ENCODE measurements around the gene RHEBL1. TPM values are rescaled to one million over a fixed set of nuclear protein-coding genes. Genes with fewer than 3 reads are reported as not detected.
A peak's percentile ranks its signal among the peaks of the same experiment; 100 is the strongest.

The RHEBL1 gene
- polyA plus RNA-seq, 1 donor (not counting 4 experiments of a cell fraction or from before 2014, with no cell fraction given), result 0.51 TPM

GRCh38 chr12:49061157-49061650 lies 8.6 kb downstream of the RHEBL1 start:
- Histone ChIP-seq H2AFZ (ENCODE audit: control insufficient read depth, low read length) (peak overlapping the region; percentile 98), H3K4me2 (ENCODE audit: control insufficient read depth, extremely low read depth, insufficient read depth, low read depth, low read length) (peak overlapping the region; percentile 96), H4K20me1 (ENCODE audit: control insufficient read depth, extremely low read depth, insufficient read depth, low read length) (peaks cover 12% of the 10 kb centered on the region), H3K27ac (ENCODE audit: control insufficient read depth, insufficient read depth, low read length) (peak overlapping the region; percentile 94), H3K79me2 (ENCODE audit: control insufficient read depth, insufficient read depth, low read length) (peaks cover 49% of the 10 kb centered on the region), H3K4me1 (ENCODE audit: control insufficient read depth, extremely low read depth, insufficient read depth, low read length) (peaks cover 24% of the 10 kb centered on the region), H3K9me1 (ENCODE audit: control insufficient read depth, extremely low read depth, insufficient read depth, low read length) (no peaks in the 10 kb centered on the region), H3K36me3 (ENCODE audit: control insufficient read depth in 2 of 2, extremely low read depth in 1 of 2, insufficient read depth in 2 of 2, low read length in 2 of 2) (no peaks in the 10 kb centered on the region), H3K9ac (ENCODE audit: control insufficient read depth, extremely low read depth, insufficient read depth, low read length) (peak overlapping the region; percentile 97), H3K27me3 (ENCODE audit: control insufficient read depth, extremely low read depth, insufficient read depth, low read length) (no peaks in the 10 kb centered on the region), H3K4me3 (ENCODE audit: control insufficient read depth in 2 of 3, extremely low read depth in 1 of 3, insufficient read depth in 2 of 3, low read depth in 1 of 3, low read length in 3 of 3) (peak overlapping the region; percentile 85 to 98 (median 87)), H3K9me3 (ENCODE audit: control insufficient read depth, low read depth, low read length) (no peaks in the 10 kb centered on the region)
- no peak for FAIRE-seq
- TF ChIP-seq EZH2 (IDR thresholded peaks at IDR 0.05; ENCODE audit: low read length), result no peak
- no peak for TF ChIP-seq CTCF (optimal IDR thresholded peaks at IDR 0.05 in 1 of 3, IDR thresholded peaks at IDR 0.05 in 1 of 3, conservative IDR thresholded peaks at IDR 0.05 in 1 of 3; ENCODE audit: extremely low read depth in 1 of 3, insufficient read depth in 2 of 3, low read length in 3 of 3)
- no peak for DNase-seq (ENCODE audit: low read depth, low spot score)
- dilution Hi-C loops (cut with MboI; ENCODE audit: extremely low pct_ligation_motif_present, low sequenced_read_pairs), result no loop called here

- TF ChIP-seq CTCF (optimal IDR thresholded peaks at IDR 0.05 in 1 of 3, IDR thresholded peaks at IDR 0.05 in 1 of 3, conservative IDR thresholded peaks at IDR 0.05 in 1 of 3; ENCODE audit: extremely low read depth in 1 of 3, insufficient read depth in 2 of 3, low read length in 3 of 3), result peak in 1 of 3 experiments; percentile 28
- TF ChIP-seq EZH2 (IDR thresholded peaks at IDR 0.05; ENCODE audit: low read length), result no peak
- no peak for DNase-seq (ENCODE audit: low read depth, low spot score)
- peak within 1 kb of the TSS; percentile 96 for H3K4me2 ChIP-seq (ENCODE audit: control insufficient read depth, extremely low read depth, insufficient read depth, low read depth, low read length)
- dilution Hi-C loops (cut with MboI; ENCODE audit: extremely low pct_ligation_motif_present, low sequenced_read_pairs), result no loop called here
- H2AFZ ChIP-seq (ENCODE audit: control insufficient read depth, low read length), result peak within 1 kb of the TSS; percentile 98
- H3K9me1 ChIP-seq (ENCODE audit: control insufficient read depth, extremely low read depth, insufficient read depth, low read length), result peaks cover 3% of the 10 kb centered on the region
- peak within 1 kb of the TSS; percentile 85 to 98 (median 87) for H3K4me3 ChIP-seq (ENCODE audit: control insufficient read depth in 2 of 3, extremely low read depth in 1 of 3, insufficient read depth in 2 of 3, low read depth in 1 of 3, low read length in 3 of 3)
- no peaks in the 10 kb centered on the region for H3K9me3 ChIP-seq (ENCODE audit: control insufficient read depth, low read depth, low read length)
- H3K27me3 ChIP-seq (ENCODE audit: control insufficient read depth, extremely low read depth, insufficient read depth, low read length), result no peaks in the 10 kb centered on the region
- H4K20me1 ChIP-seq (ENCODE audit: control insufficient read depth, extremely low read depth, insufficient read depth, low read length), result peaks cover 19% of the 10 kb centered on the region
- H3K4me1 ChIP-seq (ENCODE audit: control insufficient read depth, extremely low read depth, insufficient read depth, low read length), result peaks cover 28% of the 10 kb centered on the region
- peak within 1 kb of the TSS; percentile 97 for H3K9ac ChIP-seq (ENCODE audit: control insufficient read depth, extremely low read depth, insufficient read depth, low read length)
- peak within 1 kb of the TSS; percentile 94 for H3K27ac ChIP-seq (ENCODE audit: control insufficient read depth, insufficient read depth, low read length)
- FAIRE-seq, result no peak
- peaks cover 56% of the 10 kb centered on the region for H3K79me2 ChIP-seq (ENCODE audit: control insufficient read depth, insufficient read depth, low read length)
- peaks cover 0 to 5% of the 10 kb centered on the region in 2 experiments for H3K36me3 ChIP-seq (ENCODE audit: control insufficient read depth in 2 of 2, extremely low read depth in 1 of 2, insufficient read depth in 2 of 2, low read length in 2 of 2)
These were observed 9.3 kb downstream of the RHEBL1 start, which contains the start of gene KMT2D for GRCh38 chr12:49060237-49061156. Gene KMT2D, minus strand, starts transcription at chr12:49060794. Its CDS starts 5,470 bp downstream, at chr12:49055324.

Data from keratinocyte (primary cell).